Endodermal cell (in vitro differentiated cells): ENCODE data around the gene DDTL. TPM values are rescaled to one million over a fixed set of nuclear protein-coding genes. Genes with fewer than 3 reads are reported as not detected.

Experiments used
- DNase-seq: peaks from one replicate; pipeline ENCODE4 v3.0.0-alpha.2; 2017
- H3K27ac ChIP-seq: 2 replicates; pipeline ENCODE4 v1.5.1; 2013; ENCODE audit warnings: mild to moderate bottlenecking, low read depth, low read length, moderate library complexity
- H3K27me3 ChIP-seq: 2 replicates; pipeline ENCODE4 v1.6.1; 2013; ENCODE audit warnings: mild to moderate bottlenecking, low read length, moderate library complexity; ENCODE audit not compliant: insufficient read depth, control insufficient read depth, poor library complexity, severe bottlenecking
- H3K36me3 ChIP-seq: 2 replicates; pipeline ENCODE4 v1.7.0; 2013; ENCODE audit warnings: mild to moderate bottlenecking, low read length, moderate library complexity; ENCODE audit not compliant: control insufficient read depth, insufficient read depth
- H3K4me1 ChIP-seq: one replicate; pipeline ENCODE4 v1.7.0; 2013; ENCODE audit warnings: low read length; ENCODE audit not compliant: control insufficient read depth, insufficient read depth
- H3K4me3 ChIP-seq: 2 replicates; pipeline ENCODE4 v1.5.1; 2013; ENCODE audit warnings: mild to moderate bottlenecking, low read length, moderate library complexity
- H3K9ac ChIP-seq: 2 replicates; pipeline ENCODE4 v1.6.1; 2013; ENCODE audit warnings: mild to moderate bottlenecking, low read length, moderate library complexity; ENCODE audit not compliant: poor library complexity, severe bottlenecking; ENCODE audit errors: extremely low read depth
- H3K9me3 ChIP-seq: 2 replicates; pipeline ENCODE4 v1.6.1; 2013; ENCODE audit warnings: mild to moderate bottlenecking, low read length, moderate library complexity; ENCODE audit not compliant: control insufficient read depth
- H3K27ac Mint-ChIP-seq: 2 replicates; pipeline ENCODE4 v1.8.0; 2020; ENCODE audit warnings: mixed read lengths
- H3K27me3 Mint-ChIP-seq: 2 replicates; pipeline ENCODE4 v1.8.0; 2021; ENCODE audit warnings: mild to moderate bottlenecking, mixed read lengths; ENCODE audit not compliant: insufficient read depth
- H3K36me3 Mint-ChIP-seq: 2 replicates; pipeline ENCODE4 v1.8.0; 2020; ENCODE audit warnings: low read depth, mixed read lengths
- H3K4me1 Mint-ChIP-seq: 2 replicates; pipeline ENCODE4 v1.8.0; 2020; ENCODE audit warnings: mixed read lengths
- H3K4me3 Mint-ChIP-seq: 2 replicates; pipeline ENCODE4 v1.8.0; 2020; ENCODE audit warnings: mild to moderate bottlenecking, moderate library complexity, mixed read lengths
- H3K9me3 Mint-ChIP-seq: 2 replicates; pipeline ENCODE4 v1.8.0; 2020; ENCODE audit warnings: mild to moderate bottlenecking, mixed read lengths
- CTCF ChIP-seq: fragments of 200-600 bp; sonication (generic); conservative IDR thresholded peaks from 2 replicates; pipeline ENCODE4 v1.5.0; 2021; ENCODE audit warnings: antibody characterized with exemption, mild to moderate bottlenecking
- WGBS, 2 experiments: methylation state at CpG; one replicate each; pipeline versions ENCODE4 v1.1.5 to v1.1.7; 2013; ENCODE audit warnings: missing lambda C conversion rate in 2 of 2, mixed read lengths in 1 of 2; ENCODE audit not compliant: insufficient coverage in 1 of 2, insufficient read length in 1 of 2; 5-methylcytosine and 5-hydroxymethylcytosine counted together
- total RNA-seq, 2 donors: library from RNA; stranded (reverse); fragmentation: NEBNext Ultra II Directional in 1 of 2; extraction: Animal tissue kit (Norgen Biotek cat#: 25700) in 1 of 2; gene quantifications; 2 replicates in 1 of 2; 3 replicates in 1 of 2; pipeline ENCODE4 v1.2.1, GENCODE V29; 2021

The DDTL gene
- total RNA-seq, 2 donors from 2014 or later, result 1.2 TPM; not detected in 1

GRCh38 chr22:24007253-24008021, 40.7 kb downstream of the DDTL start:
- H3K4me3 Mint-ChIP-seq, result no peak overlapping the region
- no peak overlapping the region for H3K27ac ChIP-seq
- H3K27me3 Mint-ChIP-seq, result peaks cover 10% of the 10 kb centered on the region
- no peaks in the 10 kb centered on the region for H3K27me3 ChIP-seq
- no peaks in the 10 kb centered on the region for H3K36me3 Mint-ChIP-seq
- no peak overlapping the region for H3K4me3 ChIP-seq
- DNase-seq, result no peak
- peaks cover 8% of the 10 kb centered on the region for H3K9me3 ChIP-seq
- H3K4me1 ChIP-seq, result peaks cover 2% of the 10 kb centered on the region
- H3K27ac Mint-ChIP-seq, result no peak overlapping the region
- H3K9ac ChIP-seq, result no peak overlapping the region
- no peak for TF ChIP-seq CTCF
- H3K4me1 Mint-ChIP-seq, result peaks cover 10% of the 10 kb centered on the region
- H3K9me3 Mint-ChIP-seq, result no peaks in the 10 kb centered on the region
- H3K36me3 ChIP-seq, result no peaks in the 10 kb centered on the region
- WGBS, 2 experiments, result 85 to 86% methylated on average over 6 to 8 of the region's 8 CpGs

- Histone ChIP-seq H3K9me3 (peaks cover 8% of the 10 kb centered on the region), H3K36me3 (no peaks in the 10 kb centered on the region), H3K27me3 (no peaks in the 10 kb centered on the region), H3K4me1 (peaks cover 4% of the 10 kb centered on the region), H3K9ac (no peak overlapping the region), H3K4me3 (no peak overlapping the region), H3K27ac (no peak overlapping the region)
- H3K36me3 Mint-ChIP-seq, result no peaks in the 10 kb centered on the region
- peaks cover 10% of the 10 kb centered on the region for H3K27me3 Mint-ChIP-seq
- no peaks in the 10 kb centered on the region for H3K9me3 Mint-ChIP-seq
- no peak for TF ChIP-seq CTCF
- H3K4me3 Mint-ChIP-seq, result no peak overlapping the region
- 90 to 100% methylated on average over 1 of the region's 1 CpG for WGBS, 2 experiments
- no peak for DNase-seq
- peaks cover 11% of the 10 kb centered on the region for H3K4me1 Mint-ChIP-seq
- H3K27ac Mint-ChIP-seq, result no peak overlapping the region
Observed at GRCh38 chr22:24008022-24008283, 41.3 kb downstream of the DDTL start.

GRCh38 chr22:24008381-24009226, 41.9 kb downstream of the DDTL start:
- WGBS, 2 experiments, result 92 to 100% methylated on average over 4 to 6 of the region's 6 CpGs
- H3K27ac ChIP-seq, result no peak overlapping the region
- no peak for TF ChIP-seq CTCF
- Mint-ChIP-seq H3K4me3 (no peak overlapping the region), H3K36me3 (no peaks in the 10 kb centered on the region), H3K9me3 (no peaks in the 10 kb centered on the region), H3K27ac (no peak overlapping the region), H3K4me1 (peaks cover 13% of the 10 kb centered on the region), H3K27me3 (peaks cover 7% of the 10 kb centered on the region)
- peaks cover 8% of the 10 kb centered on the region for H3K9me3 ChIP-seq
- no peak overlapping the region for H3K4me3 ChIP-seq
- H3K4me1 ChIP-seq, result peaks cover 4% of the 10 kb centered on the region
- no peak overlapping the region for H3K9ac ChIP-seq
- no peak for DNase-seq
- no peaks in the 10 kb centered on the region for H3K36me3 ChIP-seq
- no peaks in the 10 kb centered on the region for H3K27me3 ChIP-seq
